ENCODE measurements around the gene RNF146. TPM values are rescaled to one million over a fixed set of nuclear protein-coding genes. Genes with fewer than 3 reads are reported as not detected.

RNF146 gene
- total RNA-seq, 5 donors from 2014 or later (not counting 1 experiment from before 2014, with no cell fraction given), result 15.6 to 32.2 (median 31.3) TPM

DNA sequence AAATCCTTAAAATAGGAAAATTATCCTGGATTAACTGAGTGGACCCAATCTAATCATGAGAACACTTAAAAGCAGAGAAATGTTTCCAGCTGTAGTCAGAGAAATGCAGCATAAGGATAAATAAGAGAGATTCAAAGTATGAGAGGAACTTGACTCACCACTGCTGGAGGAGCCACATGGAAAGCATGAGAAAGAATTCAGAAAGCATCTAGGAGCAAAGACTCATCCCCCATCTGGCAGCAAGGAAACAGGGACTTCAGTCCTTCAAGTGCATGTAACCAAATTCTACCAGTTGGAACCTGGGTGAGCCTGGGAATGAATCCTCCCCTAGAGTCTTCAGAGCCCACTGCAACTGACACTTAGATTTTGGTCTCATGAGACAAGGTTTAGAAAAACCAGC lies 33.7 kb downstream of the RNF146 start:
- no peak overlapping the region for H3K27ac Mint-ChIP-seq
- no peaks in the 10 kb centered on the region for H3K27me3 ChIP-seq (replicated peaks in 1 of 2; ENCODE audit: control insufficient read depth in 2 of 2, extremely low read depth in 1 of 2, insufficient read depth in 2 of 2, low read length in 1 of 2)

DNA sequence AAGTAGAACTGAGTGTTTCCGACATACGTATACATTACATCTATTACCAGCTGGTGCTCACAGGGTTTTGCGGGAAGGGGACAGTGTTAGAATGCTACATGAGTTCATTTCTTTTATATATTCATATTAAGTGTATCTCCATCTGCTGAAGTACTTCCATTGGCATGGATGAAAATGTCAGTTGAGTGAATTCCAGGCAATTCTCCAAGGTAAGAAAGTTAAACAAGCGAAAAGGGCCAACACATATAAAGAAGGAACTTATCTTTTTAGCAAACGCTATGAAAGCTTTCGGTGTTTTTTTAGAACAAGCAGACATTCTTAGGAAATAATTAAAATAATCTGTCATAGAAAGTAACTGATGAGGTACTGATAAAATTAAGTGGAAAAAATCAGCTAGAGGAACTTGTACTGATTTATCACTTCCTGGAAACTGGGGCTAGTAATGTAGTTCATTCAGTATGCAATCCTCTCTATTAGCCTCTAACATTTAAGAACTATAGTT lies 34.6 kb downstream of the RNF146 start:
- ATAC-seq (replicated peaks in 1 of 4) (no peak), DNase-seq (no peak)
- no peaks in the 10 kb centered on the region for H3K27me3 Mint-ChIP-seq
- no peaks in the 10 kb centered on the region for H3K9me3 Mint-ChIP-seq
- ChIA-PET CTCF (interaction anchor here (0.9 to 1.9 kb wide), 10 partner anchors 12 to 1430 kb away, joined by 3 to 6 read pairs (median 4); no protein-coding TSS in a partner anchor), POLR2A (no interaction called here)
- no peak overlapping the region for H3K4me3 Mint-ChIP-seq
- H3K27ac Mint-ChIP-seq, result no peak overlapping the region
- H3K4me3 ChIP-seq (ENCODE audit: control insufficient read depth in 1 of 2, extremely low read depth in 1 of 2, low read length in 1 of 2), result no peak overlapping the region
- peaks cover 0 to 7% of the 10 kb centered on the region in 2 donors for H3K36me3 ChIP-seq (ENCODE audit: control insufficient read depth in 2 of 2, extremely low read depth in 1 of 2, insufficient read depth in 1 of 2, low read length in 1 of 2)
- WGBS (ENCODE audit: insufficient coverage), result no CpG with 5 or more reads among the region's 6 CpGs
- no peaks in the 10 kb centered on the region for H3K27me3 ChIP-seq (replicated peaks in 1 of 2; ENCODE audit: control insufficient read depth in 2 of 2, extremely low read depth in 1 of 2, insufficient read depth in 2 of 2, low read length in 1 of 2)
- peaks cover 0 to 2% of the 10 kb centered on the region in 2 experiments for H3K4me1 ChIP-seq (ENCODE audit: control insufficient read depth in 1 of 2, extremely low read depth in 1 of 2, insufficient read depth in 2 of 2, low read length in 2 of 2)
- H3K36me3 Mint-ChIP-seq, result peaks cover 9% of the 10 kb centered on the region
- peaks cover 26 to 40% (median 36%) of the 10 kb centered on the region in 3 donors for H3K4me1 Mint-ChIP-seq
- no peaks in the 10 kb centered on the region for H3K9me3 ChIP-seq
- no peak overlapping the region for H3K27ac ChIP-seq (ENCODE audit: low read length)

More for the DNA sequence above, 33.7 kb downstream of the RNF146 start:
- no peak overlapping the region for H3K4me3 ChIP-seq (ENCODE audit: control insufficient read depth in 1 of 2, extremely low read depth in 1 of 2, low read length in 1 of 2)
- ChIA-PET CTCF (interaction anchor here (0.6 to 1.4 kb wide), 2 partner anchors 34 to 47 kb away, joined by 4 to 5 read pairs; no protein-coding TSS in a partner anchor), POLR2A (no interaction called here)
- no peak for DNase-seq
- Mint-ChIP-seq H3K4me1 (peaks cover 20 to 32% (median 29%) of the 10 kb centered on the region in 3 donors), H3K27me3 (no peaks in the 10 kb centered on the region), H3K36me3 (peaks cover 2% of the 10 kb centered on the region), H3K4me3 (no peak overlapping the region), H3K9me3 (no peaks in the 10 kb centered on the region)
- H3K36me3 ChIP-seq (ENCODE audit: control insufficient read depth in 2 of 2, extremely low read depth in 1 of 2, insufficient read depth in 1 of 2, low read length in 1 of 2), result peaks cover 0 to 7% of the 10 kb centered on the region in 2 donors
- ATAC-seq (replicated peaks in 1 of 4), result no peak
- no peak overlapping the region for H3K27ac ChIP-seq (ENCODE audit: low read length)
- H3K4me1 ChIP-seq (ENCODE audit: control insufficient read depth in 1 of 2, extremely low read depth in 1 of 2, insufficient read depth in 2 of 2, low read length in 2 of 2), result peaks cover 0 to 2% of the 10 kb centered on the region in 2 experiments
- H3K9me3 ChIP-seq, result no peaks in the 10 kb centered on the region

DNA sequence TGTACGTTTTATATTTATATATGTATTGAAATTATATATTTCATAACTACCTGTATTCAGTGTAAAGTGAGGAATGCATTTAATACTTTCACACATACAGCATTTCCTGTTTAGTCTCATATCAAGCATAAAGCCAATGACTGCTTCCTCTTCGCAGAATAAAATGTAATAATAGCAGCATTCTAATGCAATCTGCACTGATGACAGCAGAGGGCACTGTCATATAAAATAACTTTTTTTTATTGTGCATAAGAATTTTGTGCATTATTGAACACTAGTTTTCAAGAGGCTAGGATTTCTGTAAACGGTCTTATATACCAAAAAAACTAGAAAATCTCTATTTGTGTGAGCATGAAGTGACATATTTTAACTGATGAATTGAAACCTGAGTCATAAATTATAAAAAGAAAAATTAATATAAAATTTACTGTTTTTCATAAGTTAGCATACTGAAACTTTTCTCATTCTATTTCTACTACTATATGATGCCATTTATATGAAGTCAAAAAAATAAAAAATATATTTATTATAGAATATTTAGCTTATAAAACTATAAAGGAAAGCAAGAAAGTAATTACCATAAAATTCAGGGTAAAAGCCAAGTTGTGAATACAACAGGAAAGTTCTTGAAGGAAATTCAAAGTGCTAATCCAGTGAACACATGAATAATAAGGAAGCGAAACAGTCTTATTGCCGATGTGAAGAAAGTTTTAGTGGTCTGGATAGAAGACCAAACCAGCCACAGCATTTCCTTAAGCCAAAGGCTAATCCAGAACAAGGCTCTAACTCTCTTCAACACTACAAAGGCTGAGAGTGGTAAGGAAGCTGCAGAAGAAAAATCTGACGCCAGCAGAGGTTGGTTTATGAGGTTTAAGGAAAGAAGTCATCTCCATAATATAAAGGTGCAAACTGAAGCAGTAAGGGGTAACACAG lies 36.3 kb downstream of the RNF146 start:
- ChIA-PET POLR2A (interaction anchor here in 1 of 2 donors (1.0 kb wide), 1 partner anchor 12 kb away, joined by 4 read pairs; no protein-coding TSS in a partner anchor), CTCF (interaction anchor here (0.8 to 2.2 kb wide), 14 partner anchors 12 to 1428 kb away, joined by 3 to 13 read pairs (median 4); partner anchors contain the start of gene RNF146 (in 1 of the 2))
- Histone ChIP-seq H3K4me1 (ENCODE audit: control insufficient read depth in 1 of 2, extremely low read depth in 1 of 2, insufficient read depth in 2 of 2, low read length in 2 of 2) (peaks cover 0 to 2% of the 10 kb centered on the region in 2 experiments), H3K9me3 (no peaks in the 10 kb centered on the region), H3K4me3 (ENCODE audit: control insufficient read depth in 1 of 2, extremely low read depth in 1 of 2, low read length in 1 of 2) (no peak overlapping the region), H3K27me3 (replicated peaks in 1 of 2; ENCODE audit: control insufficient read depth in 2 of 2, extremely low read depth in 1 of 2, insufficient read depth in 2 of 2, low read length in 1 of 2) (no peaks in the 10 kb centered on the region), H3K27ac (ENCODE audit: low read length) (no peak overlapping the region), H3K36me3 (ENCODE audit: control insufficient read depth in 2 of 2, extremely low read depth in 1 of 2, insufficient read depth in 1 of 2, low read length in 1 of 2) (peaks cover 0 to 5% of the 10 kb centered on the region in 2 donors)
- no CpG with 5 or more reads among the region's 6 CpGs for WGBS (ENCODE audit: insufficient coverage)
- H3K4me1 Mint-ChIP-seq, result peaks cover 37 to 49% (median 48%) of the 10 kb centered on the region in 3 donors
- no peaks in the 10 kb centered on the region for H3K27me3 Mint-ChIP-seq
- H3K9me3 Mint-ChIP-seq, result peaks cover 0 to 4% (median 0%) of the 10 kb centered on the region in 3 donors
- ATAC-seq (replicated peaks in 1 of 4) (peak; percentile 69 to 74 (median 70)), DNase-seq (peak in 28 of 35 experiments; percentile 2 to 69 (median 32))
- peaks cover 22% of the 10 kb centered on the region for H3K36me3 Mint-ChIP-seq
- no peak overlapping the region for H3K4me3 Mint-ChIP-seq
- peak overlapping the region in 1 of 2 donors; percentile 53 for H3K27ac Mint-ChIP-seq

- H3K27ac Mint-ChIP-seq, result peak overlapping the region in 1 of 2 donors; percentile 53
- H3K27me3 Mint-ChIP-seq, result no peaks in the 10 kb centered on the region
- no peak overlapping the region for H3K4me3 ChIP-seq (ENCODE audit: control insufficient read depth in 1 of 2, extremely low read depth in 1 of 2, low read length in 1 of 2)
- DNase-seq (no peak), ATAC-seq (replicated peaks in 1 of 4) (no peak)
- no peak overlapping the region for H3K4me3 Mint-ChIP-seq
- H3K36me3 ChIP-seq (ENCODE audit: control insufficient read depth in 2 of 2, extremely low read depth in 1 of 2, insufficient read depth in 1 of 2, low read length in 1 of 2), result peaks cover 0 to 5% of the 10 kb centered on the region in 2 donors
- H3K9me3 ChIP-seq, result no peaks in the 10 kb centered on the region
- H3K4me1 ChIP-seq (ENCODE audit: control insufficient read depth in 1 of 2, extremely low read depth in 1 of 2, insufficient read depth in 2 of 2, low read length in 2 of 2), result peaks cover 0 to 2% of the 10 kb centered on the region in 2 experiments
- H3K27me3 ChIP-seq (replicated peaks in 1 of 2; ENCODE audit: control insufficient read depth in 2 of 2, extremely low read depth in 1 of 2, insufficient read depth in 2 of 2, low read length in 1 of 2), result no peaks in the 10 kb centered on the region
- peaks cover 46 to 58% (median 54%) of the 10 kb centered on the region in 3 donors for H3K4me1 Mint-ChIP-seq
- ChIA-PET CTCF (interaction anchor here (0.6 to 2.2 kb wide), 16 partner anchors 11 to 824 kb away, joined by 3 to 13 read pairs (median 3); partner anchors contain the start of genes ECHDC1 (in 1 of the 2) and RNF146 (in 1 of the 2)), POLR2A (no interaction called here)
- H3K9me3 Mint-ChIP-seq, result peaks cover 0 to 9% (median 0%) of the 10 kb centered on the region in 3 donors
- no peak overlapping the region for H3K27ac ChIP-seq (ENCODE audit: low read length)
- no CpG with 5 or more reads among the region's 3 CpGs for WGBS (ENCODE audit: insufficient coverage)
- H3K36me3 Mint-ChIP-seq, result peaks cover 31% of the 10 kb centered on the region
These were observed 37.3 kb downstream of the RNF146 start for GRCh38 chr6:127303917-127304316.

DNA sequence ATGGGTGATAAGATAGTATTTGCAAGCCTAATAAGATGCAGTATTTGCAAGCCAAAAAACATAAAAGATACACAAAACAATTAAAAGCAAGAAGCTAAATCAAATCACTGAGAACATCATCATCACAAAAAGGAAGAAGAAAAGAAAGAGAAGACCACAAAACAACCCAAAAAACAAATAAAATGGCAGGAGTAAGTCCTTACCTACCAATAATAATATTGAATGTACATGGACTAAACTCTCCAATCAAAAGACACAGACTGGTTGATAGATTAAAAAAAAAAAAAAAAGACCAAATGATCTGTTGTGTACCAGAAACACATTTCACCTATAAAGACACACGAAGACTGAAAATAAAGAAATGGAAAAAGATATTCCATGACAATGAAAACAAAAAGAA lies 39.1 kb downstream of the RNF146 start:
- Histone ChIP-seq H3K27ac (ENCODE audit: low read length) (no peak overlapping the region), H3K9me3 (no peaks in the 10 kb centered on the region), H3K36me3 (ENCODE audit: control insufficient read depth in 2 of 2, extremely low read depth in 1 of 2, insufficient read depth in 1 of 2, low read length in 1 of 2) (peaks cover 0 to 13% of the 10 kb centered on the region in 2 donors), H3K27me3 (replicated peaks in 1 of 2; ENCODE audit: control insufficient read depth in 2 of 2, extremely low read depth in 1 of 2, insufficient read depth in 2 of 2, low read length in 1 of 2) (no peaks in the 10 kb centered on the region), H3K4me1 (ENCODE audit: control insufficient read depth in 1 of 2, extremely low read depth in 1 of 2, insufficient read depth in 2 of 2, low read length in 2 of 2) (peaks cover 0 to 2% of the 10 kb centered on the region in 2 experiments), H3K4me3 (ENCODE audit: control insufficient read depth in 1 of 2, extremely low read depth in 1 of 2, low read length in 1 of 2) (no peak overlapping the region)
- CTCF ChIA-PET, result interaction anchor here (1.4 to 1.8 kb wide), 3 partner anchors 11 to 40 kb away, joined by 3 to 8 read pairs (median 5); partner anchors contain the start of gene RNF146 (in 1 of the 2)
- ATAC-seq (replicated peaks in 1 of 4) (no peak), DNase-seq (no peak)
- POLR2A ChIA-PET, result no interaction called here
- Mint-ChIP-seq H3K4me3 (no peak overlapping the region), H3K4me1 (peaks cover 56 to 68% (median 63%) of the 10 kb centered on the region in 3 donors), H3K27ac (peak overlapping the region in 1 of 2 donors; percentile 24), H3K27me3 (no peaks in the 10 kb centered on the region), H3K36me3 (peaks cover 47% of the 10 kb centered on the region), H3K9me3 (peaks cover 0 to 9% (median 4%) of the 10 kb centered on the region in 3 donors)
- WGBS (ENCODE audit: insufficient coverage), result no CpG with 5 or more reads among the region's 1 CpG
